Kidney glomerular epithelial cell (primary cell): ENCODE results near the gene MAFF.
"Not testable (repeated sequence)": the region's sequence is repeated elsewhere in the genome, so short reads cannot be mapped to it uniquely, and the experiment has no call there.

Experiments used
- DNase-seq: peaks from one replicate; lab custom pipeline; 2025; lab: John Stamatoyannopoulos, UW

Gene MAFF

DNA sequence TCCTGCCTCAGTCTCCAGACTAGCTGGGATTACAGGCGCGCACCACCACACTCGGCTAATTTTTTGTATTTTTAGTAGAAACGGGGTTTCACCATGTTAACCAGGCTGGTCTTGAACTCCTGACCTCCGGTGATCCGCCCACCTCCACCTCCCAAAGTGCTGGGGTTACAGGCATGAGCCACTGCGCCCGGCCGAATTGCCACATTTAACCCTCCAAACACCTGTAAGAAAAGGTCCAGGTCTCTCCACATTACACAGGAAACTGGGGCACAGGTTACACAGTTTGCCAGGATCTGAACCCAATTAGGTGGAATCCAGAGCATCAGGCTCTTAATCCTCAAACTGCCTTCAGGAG, 24.2 kb upstream of the MAFF start:
- DNase-seq = not testable (repeated sequence)

GRCh38 chr22:38177926-38178604, 23.7 kb upstream of the MAFF start:
- DNase-seq = peak; percentile 58

GRCh38 chr22:38178605-38178937, 23.2 kb upstream of the MAFF start:
- not testable (repeated sequence) for DNase-seq

DNA sequence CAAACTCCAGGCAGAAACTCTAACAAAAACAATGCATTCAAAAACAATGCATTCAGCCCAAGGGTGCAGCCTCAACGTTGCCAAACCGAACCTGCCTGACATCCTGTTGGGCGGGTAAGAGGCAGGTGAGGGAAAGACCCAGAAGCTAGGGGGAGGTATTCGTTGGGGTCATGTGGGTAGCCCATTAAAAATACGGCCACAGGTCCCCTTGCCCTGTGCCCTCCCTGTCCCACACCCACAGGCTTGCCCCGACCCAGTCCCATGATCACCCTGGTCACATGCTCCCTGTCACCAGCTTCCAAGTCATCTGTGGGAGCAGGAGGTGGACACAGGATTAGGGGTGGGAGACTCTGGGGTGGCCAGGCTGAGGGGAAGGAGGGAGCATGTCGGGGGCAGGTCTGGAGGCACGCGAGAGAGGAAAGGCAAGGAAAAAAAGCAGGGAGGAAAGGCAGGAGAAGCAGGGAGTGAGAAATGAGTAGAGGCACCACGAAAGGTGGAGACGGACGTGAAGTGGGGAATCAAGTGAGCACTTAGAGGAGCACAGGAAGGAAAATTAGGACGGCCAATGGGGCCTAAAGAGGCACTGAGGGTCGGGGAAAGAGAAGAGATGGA, 20.8 kb upstream of the MAFF start:
- no peak for DNase-seq

DNA sequence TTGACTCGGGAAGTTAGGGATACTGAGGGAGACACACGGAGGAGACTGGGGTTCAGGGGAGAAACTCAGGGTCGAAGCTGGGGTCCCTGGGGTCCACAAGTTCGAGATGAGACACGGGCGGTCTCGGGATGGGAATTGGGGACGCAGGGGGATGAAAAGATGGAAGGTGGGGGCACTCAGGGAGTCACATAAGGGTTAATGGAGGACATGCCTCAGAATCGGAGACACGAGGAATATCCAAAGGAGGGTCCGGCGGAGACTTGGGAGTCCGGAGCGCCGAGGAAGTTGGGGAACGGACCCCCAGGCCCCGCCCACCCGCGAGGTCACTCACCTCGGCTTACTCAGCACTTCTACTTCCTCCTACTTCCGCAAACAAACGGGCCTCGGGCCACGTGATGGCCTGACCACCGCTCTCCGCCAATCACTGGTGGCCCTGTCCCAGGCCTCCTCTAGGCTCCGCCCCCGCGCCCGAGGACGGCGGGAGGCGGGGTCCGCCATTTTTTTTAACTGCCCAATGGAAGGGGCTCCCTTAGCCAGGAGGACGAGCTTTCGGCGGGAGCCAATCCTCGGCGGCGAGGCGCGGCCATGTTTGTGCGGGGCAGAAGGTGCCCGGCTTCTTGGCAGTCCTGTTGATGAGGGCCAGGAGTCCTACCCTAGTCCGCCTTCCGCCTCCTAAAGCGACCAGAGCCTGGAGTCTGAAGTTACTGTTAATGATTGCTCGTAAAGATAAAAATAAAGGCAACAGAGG, 20.2 kb upstream of the MAFF start, which contains the start of gene PLA2G6:
Gene PLA2G6, minus strand, starts transcription at position 378 of the 748 bp plus-strand sequence. CDS start 12,404 bp downstream, outside the sequence.
- peak; percentile 97 for DNase-seq

GRCh38 chr22:38184788-38185187, 17.0 kb upstream of the MAFF start:
- no peak for DNase-seq

DNA sequence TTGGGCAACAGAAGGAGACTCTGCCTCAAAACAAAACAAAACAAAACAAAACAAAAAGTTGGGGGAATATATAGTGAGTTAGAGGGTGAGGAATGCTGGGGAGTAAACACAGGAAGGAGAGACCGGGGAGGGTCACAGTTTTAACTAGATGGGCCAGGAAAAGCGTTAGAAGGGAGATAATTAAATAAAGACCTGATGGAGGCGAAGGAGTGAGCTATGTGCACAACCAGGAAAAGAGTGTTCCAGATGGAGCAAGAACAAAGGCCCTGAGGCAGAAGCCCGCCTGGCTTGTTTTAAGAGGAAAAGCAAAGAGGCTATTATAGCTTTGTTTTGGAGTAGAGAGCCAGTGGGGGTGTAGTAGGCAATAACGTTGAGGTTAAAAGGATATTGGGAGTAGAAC, 15.4 kb upstream of the MAFF start:
- no peak for DNase-seq

- no peak for DNase-seq
These were observed 14.2 kb upstream of the MAFF start for GRCh38 chr22:38187413-38188212.

DNA sequence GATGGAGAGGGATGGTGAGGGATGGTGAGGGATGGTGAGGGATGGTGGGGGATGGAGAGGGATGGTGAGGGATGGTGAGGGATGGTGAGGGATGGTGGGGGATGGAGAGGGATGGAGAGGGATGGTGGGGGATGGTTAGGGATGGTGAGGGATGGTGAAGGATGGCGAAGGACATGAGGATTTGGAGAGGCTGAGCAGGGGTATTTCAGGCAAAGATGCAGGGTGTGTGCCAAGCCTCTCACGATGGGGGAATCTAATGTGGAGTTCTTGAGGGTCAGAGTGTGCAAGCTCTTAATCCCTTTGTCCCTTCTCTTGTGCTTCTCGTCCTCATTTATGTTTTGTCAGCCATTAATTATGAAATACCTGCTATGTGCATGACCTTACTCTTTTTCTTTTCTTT, 12.7 kb upstream of the MAFF start:
- DNase-seq = no peak

DNA sequence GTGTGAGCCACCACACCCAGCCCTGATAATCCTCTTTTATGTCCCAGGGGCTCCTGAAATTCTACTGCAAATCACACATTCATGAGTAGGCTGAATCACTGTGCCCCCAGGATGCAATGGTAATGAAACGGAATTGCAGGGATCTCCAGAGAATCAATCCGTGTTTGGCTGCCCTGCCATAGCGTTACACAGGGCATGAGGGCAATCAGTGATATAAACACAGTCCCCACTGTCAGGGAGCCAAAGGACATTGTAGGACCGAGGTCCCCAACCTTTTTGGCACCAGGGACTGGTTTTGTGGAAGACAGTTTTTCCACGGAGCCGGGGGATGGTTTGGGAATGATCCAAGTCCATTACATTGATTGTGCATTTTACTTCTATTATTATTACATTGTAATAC, 11.2 kb upstream of the MAFF start:
- DNase-seq = no peak

- DNase-seq = no peak
These were observed 10.7 kb upstream of the MAFF start for GRCh38 chr22:38191055-38191454.

- no peak for DNase-seq
These were observed 9.9 kb upstream of the MAFF start for GRCh38 chr22:38191731-38192474.

- DNase-seq = no peak
These were observed 9.3 kb upstream of the MAFF start for GRCh38 chr22:38192475-38192863.

GRCh38 chr22:38193580-38193979, 8.2 kb upstream of the MAFF start:
- DNase-seq = no peak

DNA sequence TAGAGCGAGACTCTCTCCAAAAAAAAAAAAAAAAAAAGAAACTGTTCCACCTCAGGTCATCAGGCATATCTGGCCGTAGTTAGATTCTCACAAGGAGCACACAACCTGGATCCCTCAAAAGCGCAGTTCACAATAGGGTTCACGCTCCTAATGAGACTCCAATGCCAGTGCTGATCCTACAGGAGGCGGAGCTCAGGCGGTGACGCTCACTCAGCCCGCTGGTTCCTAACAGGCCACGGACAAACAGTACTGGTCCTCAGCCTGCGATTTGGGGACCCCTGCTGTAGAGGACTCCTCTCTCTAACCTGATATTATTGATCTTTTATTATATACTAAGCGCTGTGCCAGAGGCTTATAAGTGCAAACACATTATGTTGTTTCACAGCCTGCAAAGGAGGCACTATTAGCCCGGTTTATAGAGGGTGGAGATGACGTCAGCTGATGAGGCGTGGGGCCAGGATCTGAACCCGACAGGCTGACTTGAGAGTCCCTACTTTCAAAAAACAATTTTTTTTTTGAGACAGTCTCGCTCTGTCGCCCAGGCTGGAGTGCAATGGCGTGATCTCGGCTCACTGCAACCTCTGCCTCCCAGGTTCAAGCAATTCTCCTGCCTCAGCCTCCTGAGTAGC, 4.9 kb upstream of the MAFF start:
- DNase-seq = no peak

- no peak for DNase-seq
These were observed 1.8 kb upstream of the MAFF start for GRCh38 chr22:38199826-38200559.

DNA sequence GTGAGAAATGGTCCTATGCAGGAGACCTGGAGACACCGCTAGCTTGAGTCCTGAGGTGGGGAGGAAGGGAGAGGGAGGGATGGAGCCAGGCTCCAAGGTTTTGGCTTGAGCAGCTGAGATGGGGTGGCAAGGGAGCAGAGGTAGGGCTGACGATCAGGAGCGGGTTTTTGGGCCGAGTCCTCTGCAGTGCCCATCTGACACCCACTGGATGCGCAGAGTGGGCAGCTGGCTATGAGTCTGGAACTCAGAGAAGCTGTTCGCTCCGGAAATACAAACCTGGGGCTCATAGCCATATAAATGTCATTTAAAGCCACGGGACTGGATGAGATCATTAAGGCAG, 453 bp upstream of the MAFF start:
- DNase-seq = no peak

DNA sequence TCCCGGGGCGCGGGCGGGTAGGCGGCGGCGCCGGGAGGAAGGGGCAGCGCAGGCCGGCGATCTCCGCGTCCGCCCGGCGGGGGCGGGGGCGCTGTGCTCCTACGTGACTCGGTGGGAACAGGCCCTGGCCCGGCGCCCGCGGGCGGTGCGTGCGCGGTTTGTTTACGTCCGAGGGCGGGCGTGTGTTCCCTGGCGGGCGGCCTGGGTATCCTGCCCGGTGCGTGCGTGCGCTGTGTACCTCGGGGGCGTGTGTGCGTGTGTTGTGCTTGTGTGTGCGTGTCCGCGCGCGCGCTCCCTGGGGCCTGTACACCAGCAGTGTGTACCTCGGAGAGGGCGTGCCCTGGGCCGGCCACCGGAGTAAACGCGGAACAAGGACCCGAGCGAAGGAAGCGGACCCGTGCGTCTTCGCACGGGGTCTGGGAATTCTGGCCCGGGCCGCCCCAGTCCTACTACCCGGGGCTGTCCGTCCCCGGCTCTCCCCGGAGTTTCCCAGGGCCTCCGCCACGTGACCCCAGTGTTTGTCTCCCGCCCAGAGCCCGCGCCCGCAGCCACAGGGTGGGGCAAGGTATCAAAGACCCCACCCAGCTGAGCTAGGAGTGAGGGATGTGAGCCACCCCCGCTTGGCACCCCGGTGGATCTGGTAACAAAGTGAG, 769 bp downstream of the MAFF start:
- DNase-seq = no peak

GRCh38 chr22:38203090-38203810, 1.5 kb downstream of the MAFF start:
- DNase-seq = no peak
